ENCODE measurements around the gene GALM. TPM values are rescaled to one million over a fixed set of nuclear protein-coding genes. Genes with fewer than 3 reads are reported as not detected.
A peak's percentile ranks its signal among the peaks of the same experiment; 100 is the strongest.

GALM gene
- total RNA-seq, 6 experiments from 2014 or later: 26.2 to 47.9 (median 36.7) TPM

- no peak overlapping the region for H3K27ac ChIP-seq
- intact Hi-C loops (cut with DNase I): no loop called here
These were observed 44.9 kb upstream of the GALM start for GRCh38 chr2:38621018-38621417.

GRCh38 chr2:38622210-38622609 is 43.7 kb upstream of the GALM start:
- intact Hi-C loops (cut with DNase I): no loop called here
- TF ChIP-seq CTCF (IDR thresholded peaks at IDR 0.05): no peak
- no peak for TF ChIP-seq POLR2A (IDR thresholded peaks at IDR 0.05)
- 72% methylated on average over 3 of the region's 3 CpGs for WGBS (ENCODE audit: insufficient coverage, low coverage, low lambda C conversion rate, missing lambda C conversion rate)
- Histone ChIP-seq H3K9me3 (no peaks in the 10 kb centered on the region), H3K4me3 (no peak overlapping the region), H3K4me1 (no peaks in the 10 kb centered on the region), H3K36me3 (no peaks in the 10 kb centered on the region), H3K27me3 (no peaks in the 10 kb centered on the region), H3K27ac (no peak overlapping the region)
- DNase-seq: no peak
- peak in 2 of 4 donors; percentile 21 to 32 for ATAC-seq

More at GRCh38 chr2:38621018-38621417, 44.9 kb upstream of the GALM start:
- Histone ChIP-seq H3K4me3 (no peak overlapping the region), H3K4me1 (no peaks in the 10 kb centered on the region), H3K27me3 (no peaks in the 10 kb centered on the region), H3K9me3 (no peaks in the 10 kb centered on the region), H3K36me3 (no peaks in the 10 kb centered on the region)
- ATAC-seq (no peak), DNase-seq (no peak)
- TF ChIP-seq CTCF (IDR thresholded peaks at IDR 0.05) (no peak), POLR2A (IDR thresholded peaks at IDR 0.05) (no peak)

GRCh38 chr2:38626326-38627035 is 39.4 kb upstream of the GALM start:
- H3K27me3 ChIP-seq: no peaks in the 10 kb centered on the region
- intact Hi-C loops (cut with DNase I): no loop called here
- H3K4me1 ChIP-seq: no peaks in the 10 kb centered on the region
- DNase-seq: no peak
- 88% methylated on average over 6 of the region's 7 CpGs for WGBS (ENCODE audit: insufficient coverage, low coverage, low lambda C conversion rate, missing lambda C conversion rate)
- no peak overlapping the region for H3K4me3 ChIP-seq
- ATAC-seq: no peak
- H3K9me3 ChIP-seq: no peaks in the 10 kb centered on the region
- H3K27ac ChIP-seq: no peak overlapping the region
- no peak for TF ChIP-seq POLR2A (IDR thresholded peaks at IDR 0.05)
- TF ChIP-seq CTCF (IDR thresholded peaks at IDR 0.05): no peak
- no peaks in the 10 kb centered on the region for H3K36me3 ChIP-seq

GRCh38 chr2:38627391-38627790 is 38.5 kb upstream of the GALM start:
- ATAC-seq (no peak), DNase-seq (no peak)
- WGBS (ENCODE audit: insufficient coverage, low coverage, low lambda C conversion rate, missing lambda C conversion rate): 55% methylated on average over 4 of the region's 4 CpGs
- Histone ChIP-seq H3K27me3 (no peaks in the 10 kb centered on the region), H3K4me3 (no peak overlapping the region), H3K27ac (no peak overlapping the region), H3K36me3 (no peaks in the 10 kb centered on the region), H3K4me1 (no peaks in the 10 kb centered on the region), H3K9me3 (no peaks in the 10 kb centered on the region)
- intact Hi-C loops (cut with DNase I): no loop called here
- no peak for TF ChIP-seq POLR2A (IDR thresholded peaks at IDR 0.05)
- no peak for TF ChIP-seq CTCF (IDR thresholded peaks at IDR 0.05)

All from right lobe of liver (tissue), 6 donors.